NCI-H2196 treated with DMSO at 0.1 percent for 48 hours (cell line): ENCODE results near the gene EXOSC3.
"Not testable (repeated sequence)": the region's sequence is repeated elsewhere in the genome, so short reads cannot be mapped to it uniquely, and the experiment has no call there.

ENCODE experiments used
- DNase-seq: peaks from one replicate; lab custom pipeline; 2025; ENCODE audit not compliant: unreplicated experiment; lab: John Stamatoyannopoulos, UW

EXOSC3 gene

GRCh38 chr9:37784616-37785483, at the start of gene EXOSC3:
TSS of gene EXOSC3 (minus strand) at chr9:37785064. CDS start at chr9:37785044, 20 bp downstream.
- DNase-seq: peak; percentile 85

GRCh38 chr9:37827483-37828165, 42.8 kb upstream of the EXOSC3 start:
- DNase-seq: no peak

DNA sequence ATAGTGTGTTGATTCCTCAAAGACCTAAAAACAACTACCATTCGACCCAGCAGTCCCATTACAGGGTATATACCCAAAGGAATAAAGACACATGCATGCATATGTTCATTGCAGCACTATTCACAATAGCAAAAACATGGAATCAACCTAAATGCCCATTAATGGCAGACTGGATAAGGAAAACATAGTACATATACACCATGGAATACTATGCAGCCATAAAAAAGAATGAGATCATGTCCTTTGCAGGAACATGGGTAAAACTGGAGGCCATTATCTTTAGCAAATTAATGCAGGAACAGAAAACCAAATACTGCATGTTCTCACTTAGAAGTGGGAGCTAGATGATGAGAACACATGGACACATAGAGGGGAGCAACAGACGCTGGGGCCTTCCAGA, 40.3 kb upstream of the EXOSC3 start:
- not testable (repeated sequence) for DNase-seq

DNA sequence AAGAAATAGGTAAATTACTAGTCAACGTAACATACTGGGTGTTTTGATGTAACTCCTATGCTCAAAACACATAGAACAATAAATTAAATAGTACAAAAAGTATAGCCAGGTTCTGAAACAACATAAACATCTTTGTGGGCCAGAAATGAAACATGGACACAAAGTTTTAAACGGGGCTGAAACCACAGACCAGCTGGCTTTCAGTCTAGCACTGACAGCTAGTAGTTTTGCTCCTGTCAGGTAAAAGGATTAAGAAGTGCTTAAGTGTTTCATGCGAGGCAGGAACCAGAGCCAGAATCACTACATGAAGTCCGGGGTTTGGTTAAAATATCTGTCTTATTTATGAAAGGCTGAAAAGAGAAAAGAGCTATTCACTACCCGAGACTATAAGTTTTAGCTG, 35.3 kb upstream of the EXOSC3 start:
- no peak for DNase-seq

- DNase-seq: no peak
Measured at GRCh38 chr9:37818849-37819248, 34.0 kb upstream of the EXOSC3 start.

DNA sequence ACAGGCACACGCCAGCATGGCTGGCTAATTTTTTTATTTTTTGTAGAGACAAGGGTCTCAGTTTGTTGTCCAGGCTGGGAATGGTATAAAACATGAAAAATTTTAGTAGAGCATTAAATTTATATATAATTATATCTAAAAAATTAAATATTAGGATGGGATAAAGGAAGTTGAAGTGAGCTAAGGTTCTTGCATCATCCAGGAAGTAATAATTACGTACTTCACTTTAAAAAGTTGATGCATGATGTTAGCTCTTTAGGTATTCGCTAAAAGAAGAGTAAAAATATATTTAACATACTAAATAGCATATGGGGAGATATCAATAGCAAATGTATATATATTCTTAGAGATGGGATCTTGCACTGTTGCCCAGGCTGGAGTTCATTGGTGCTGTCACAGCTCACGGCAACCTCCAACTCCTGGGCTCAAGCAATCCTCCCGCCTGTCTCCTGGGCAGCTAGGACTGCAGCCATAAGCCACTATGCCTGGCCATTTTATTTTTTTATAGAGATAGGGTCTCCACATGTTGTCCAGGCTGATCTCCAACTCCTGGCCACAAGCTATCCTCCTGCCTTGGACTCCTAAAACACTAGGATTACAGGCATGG, 28.0 kb upstream of the EXOSC3 start:
- DNase-seq: no peak

DNA sequence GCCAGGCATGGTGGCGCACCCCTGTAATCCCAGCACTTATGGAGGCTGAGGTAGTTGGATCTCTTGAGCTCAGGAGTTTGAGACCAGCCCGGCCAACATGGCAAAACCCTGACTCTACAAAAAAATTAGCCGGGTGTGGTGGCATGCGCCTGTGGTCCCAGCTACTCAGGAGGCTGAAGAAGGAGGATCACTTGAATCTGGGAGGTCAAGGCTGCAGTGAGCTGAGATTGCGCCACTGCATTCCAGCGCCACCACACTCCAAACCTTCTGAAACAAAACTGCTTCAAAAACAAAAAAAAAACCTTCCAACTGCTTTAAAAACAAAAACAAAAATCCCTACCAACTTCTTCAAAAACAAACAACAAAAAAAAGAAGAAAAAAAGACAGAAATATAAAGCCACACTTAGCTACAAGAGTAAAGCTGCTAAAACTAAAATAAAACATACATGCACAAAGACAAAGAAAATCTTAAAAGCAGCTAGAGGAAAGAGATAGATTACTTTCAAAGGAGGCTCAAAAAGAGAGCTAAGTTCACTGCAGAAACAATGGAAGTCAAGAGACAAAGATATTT, 27.1 kb upstream of the EXOSC3 start:
- no peak for DNase-seq

- DNase-seq: not testable (repeated sequence)
Measured at GRCh38 chr9:37809676-37810075, 24.8 kb upstream of the EXOSC3 start.

DNA sequence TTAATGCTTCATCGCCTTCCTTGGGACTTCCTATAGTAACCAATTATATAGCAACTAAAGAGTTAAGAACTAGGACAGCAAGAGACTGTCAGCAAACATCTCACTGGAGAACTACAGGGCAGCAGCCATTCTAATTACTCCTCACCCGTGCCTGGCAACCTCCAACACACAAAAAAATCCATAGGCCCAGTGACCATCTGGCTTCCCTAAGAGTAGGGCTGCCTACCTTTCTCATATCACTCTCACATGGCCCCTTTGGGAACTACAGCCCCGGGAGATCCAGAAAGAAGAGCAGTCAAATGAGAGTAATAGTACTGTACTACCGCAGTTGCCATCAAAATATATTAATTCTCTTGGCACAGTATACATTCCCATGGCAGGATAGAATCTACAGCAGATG, 21.4 kb upstream of the EXOSC3 start:
- no peak for DNase-seq

- DNase-seq: no peak
Measured at GRCh38 chr9:37801959-37802711, 17.3 kb upstream of the EXOSC3 start.

- no peak for DNase-seq
Measured at GRCh38 chr9:37801287-37801850, 16.5 kb upstream of the EXOSC3 start.

DNA sequence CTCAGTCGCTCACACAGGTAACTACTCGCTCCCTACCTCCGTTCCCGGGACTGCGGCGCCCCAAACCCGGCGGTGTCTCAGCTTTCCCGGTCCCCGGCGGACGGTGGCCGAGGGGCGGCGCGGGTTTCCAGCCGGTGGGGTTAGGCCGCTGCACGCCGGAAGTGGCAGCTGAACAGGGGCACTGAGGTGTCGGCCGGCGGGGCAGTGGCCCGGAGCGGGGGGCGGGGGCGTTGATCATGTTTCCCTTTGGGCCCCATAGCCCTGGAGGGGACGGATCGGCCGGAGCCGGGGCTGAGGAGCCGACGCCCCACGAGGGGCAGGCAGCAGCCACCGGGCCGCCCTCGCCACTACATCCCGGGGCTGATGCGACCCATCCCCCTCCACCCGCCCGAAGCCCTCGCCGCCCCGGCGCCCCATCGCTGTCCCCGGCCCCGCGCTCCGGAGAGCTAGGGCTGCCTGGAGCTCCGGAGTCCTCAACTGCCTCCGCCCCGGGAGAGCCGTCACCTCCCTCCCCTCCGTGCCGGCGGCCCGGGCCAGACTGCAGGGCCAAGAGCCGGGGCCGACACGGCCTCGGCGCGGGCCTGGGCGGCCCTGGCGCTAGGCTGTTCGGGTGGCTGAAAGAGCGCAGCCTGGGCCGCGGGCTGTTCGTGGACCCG, 15.9 kb upstream of the EXOSC3 start, which contains the start of gene DCAF10:
Gene DCAF10, plus strand, starts transcription at position 167 of the 656 bp plus-strand sequence. Its CDS starts 70 bp downstream, at position 237.
- peak; percentile 71 for DNase-seq

DNA sequence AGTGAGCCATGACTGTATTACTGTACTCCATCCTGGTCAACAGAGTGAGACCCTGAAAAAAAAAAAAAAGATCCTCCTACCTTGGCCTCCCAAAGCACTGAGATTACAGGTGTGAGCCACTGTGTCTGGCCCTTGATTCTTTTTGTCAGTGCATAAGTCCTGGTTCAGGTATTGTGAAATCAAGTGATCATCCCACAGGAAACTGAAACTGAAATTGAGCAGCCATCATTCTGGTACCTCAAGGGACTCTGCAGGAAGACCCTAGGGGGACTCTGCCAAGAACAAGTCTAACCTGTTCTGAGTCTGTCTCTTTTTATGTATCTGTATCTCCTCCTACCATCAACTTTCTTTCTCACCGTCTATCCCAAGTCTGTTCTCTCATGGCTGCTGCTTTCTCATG, 13.8 kb upstream of the EXOSC3 start:
- no peak for DNase-seq

DNA sequence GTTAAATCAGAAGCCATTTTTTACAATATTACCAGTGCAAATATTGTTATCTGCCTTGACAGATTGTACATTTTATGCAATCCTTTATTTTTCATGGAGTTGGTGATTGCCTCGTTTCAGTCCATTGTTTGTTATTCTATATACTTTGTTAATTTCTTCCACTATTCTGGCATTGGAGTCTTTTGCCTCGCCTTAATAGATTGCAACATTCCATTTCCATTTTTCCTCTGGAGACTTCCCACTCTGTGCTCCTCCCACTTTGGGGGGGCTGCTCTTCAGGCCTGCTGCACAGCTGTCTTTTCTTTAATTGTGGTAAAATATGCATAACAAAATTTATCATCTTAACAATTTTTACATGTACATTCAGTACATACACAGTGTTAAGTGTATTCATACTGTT, 11.4 kb upstream of the EXOSC3 start:
- no peak for DNase-seq

- DNase-seq: no peak
Measured at GRCh38 chr9:37792122-37792521, 7.3 kb upstream of the EXOSC3 start.

DNA sequence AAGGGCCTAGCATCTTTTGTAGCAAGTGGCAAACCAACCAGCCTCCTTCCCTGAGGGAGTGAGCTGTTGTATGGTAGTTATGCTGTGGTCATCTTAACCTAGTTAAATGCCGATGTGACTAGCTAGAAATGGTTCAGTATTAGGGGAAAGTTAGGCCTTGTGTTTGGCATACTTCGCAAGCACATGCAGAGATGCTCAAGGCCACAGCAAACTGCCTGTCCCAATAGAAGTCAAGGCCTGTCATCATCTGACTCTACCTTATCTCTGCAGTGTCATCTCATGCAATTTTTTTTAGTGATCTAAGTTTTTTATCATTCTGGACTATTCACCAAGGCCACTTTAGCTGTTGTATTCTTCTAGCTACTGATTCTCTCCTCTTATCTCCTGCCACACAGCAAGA, 5.2 kb upstream of the EXOSC3 start:
- no peak for DNase-seq

DNA sequence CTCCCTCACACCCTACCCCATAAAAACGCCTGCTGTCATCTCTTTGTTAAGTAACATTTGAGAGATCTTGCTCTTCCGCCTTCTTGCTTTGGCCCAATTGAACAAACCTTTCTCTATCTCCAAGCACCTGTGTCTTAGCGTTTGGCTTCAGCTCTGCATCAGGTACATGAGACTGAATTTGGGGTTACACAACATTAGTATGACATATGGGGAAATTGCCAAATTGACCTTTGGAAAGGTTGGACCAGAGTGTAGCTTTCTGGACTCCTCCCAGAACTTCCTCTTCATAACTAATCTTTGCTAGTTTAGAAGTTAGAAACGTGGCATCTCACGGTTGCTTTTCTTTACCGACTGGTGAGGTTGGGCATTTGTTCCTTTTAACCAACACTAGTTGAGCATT, 3.5 kb upstream of the EXOSC3 start:
- DNase-seq: no peak

DNA sequence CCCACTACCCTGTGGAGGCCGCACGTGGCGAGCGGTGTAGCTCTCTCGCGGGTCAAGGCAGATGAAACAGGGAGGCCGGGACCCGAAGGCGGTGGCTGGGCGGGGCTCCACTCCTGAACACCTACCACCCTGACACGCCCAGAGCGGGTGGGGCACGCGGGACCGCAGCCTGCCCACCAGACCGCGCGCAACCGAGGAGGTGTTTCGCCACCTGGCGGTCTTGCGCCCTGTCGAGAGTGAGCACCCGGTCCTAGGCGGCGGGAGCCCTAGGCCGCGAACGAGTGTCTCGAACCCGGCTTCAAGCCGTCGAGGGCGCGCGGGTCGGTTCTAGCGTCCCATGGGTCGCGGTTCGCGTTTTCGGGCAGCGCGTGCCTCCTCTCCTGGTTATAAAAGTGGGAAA, 2.2 kb upstream of the EXOSC3 start:
- DNase-seq: no peak

GRCh38 chr9:37784291-37784615, 611 bp downstream of the EXOSC3 start:
- no peak for DNase-seq

GRCh38 chr9:37778534-37778933, 6.3 kb downstream of the EXOSC3 start:
- DNase-seq: no peak
